Fibroblast of lung (primary cell): Measurements from ENCODE around the gene SPDYE6. TPM values are rescaled to one million over a fixed set of nuclear protein-coding genes. Genes with fewer than 3 reads are reported as not detected.

Experiments used
- DNase-seq, 2 donors: peaks; one replicate each; pipeline versions ENCODE4 v3.0.0 to v3.0.0-alpha.2; 2010; ENCODE audit warnings: low read depth in 2 of 2
- H2AFZ ChIP-seq: 2 replicates; pipeline ENCODE4 v1.5.1; 2012; ENCODE audit warnings: low read length, control low read depth, inconsistent platforms
- H3K27ac ChIP-seq: 2 replicates; pipeline ENCODE4 v1.5.1; 2011; ENCODE audit warnings: low read length, control low read depth; ENCODE audit not compliant: insufficient read depth
- H3K27me3 ChIP-seq: 2 replicates; pipeline ENCODE4 v1.5.1; 2011; ENCODE audit warnings: mild to moderate bottlenecking, low read length; ENCODE audit not compliant: control insufficient read depth, insufficient read depth
- H3K36me3 ChIP-seq: 2 replicates; pipeline ENCODE4 v1.5.1; 2011; ENCODE audit warnings: low read length; ENCODE audit not compliant: control insufficient read depth, insufficient read depth
- H3K4me1 ChIP-seq: 2 replicates; pipeline ENCODE4 v1.5.1; 2011; ENCODE audit warnings: low read length; ENCODE audit not compliant: control insufficient read depth, insufficient read depth; ENCODE audit errors: extremely low read depth
- H3K4me2 ChIP-seq: 2 replicates; pipeline ENCODE4 v1.5.1; 2011; ENCODE audit warnings: low read length, control low read depth; ENCODE audit not compliant: insufficient read depth; ENCODE audit errors: extremely low read depth
- H3K4me3 ChIP-seq, 4 experiments: fragments of 200-600 bp in 1 of 4; sonication (generic) in 1 of 4; replicated peaks in 1 of 4; 2 replicates each; pipeline ENCODE4 v1.5.1; 2011 to 2016; ENCODE audit warnings: low read length in 4 of 4, low read depth in 3 of 4, mild to moderate bottlenecking in 3 of 4, control low read depth in 2 of 4, inconsistent platforms in 1 of 4, mixed read lengths in 1 of 4; ENCODE audit not compliant: insufficient read depth in 1 of 4; ENCODE audit errors: control extremely low read depth in 1 of 4
- H3K79me2 ChIP-seq: 2 replicates; pipeline ENCODE4 v1.5.1; 2012; ENCODE audit warnings: mild to moderate bottlenecking, low read length, inconsistent platforms; ENCODE audit not compliant: control insufficient read depth, insufficient read depth
- H3K9ac ChIP-seq: 2 replicates; pipeline ENCODE4 v1.5.1; 2011; ENCODE audit warnings: mild to moderate bottlenecking, low read length, control low read depth; ENCODE audit not compliant: insufficient read depth
- H3K9me3 ChIP-seq: 2 replicates; pipeline ENCODE4 v1.5.1; 2012; ENCODE audit warnings: low read depth, low read length; ENCODE audit not compliant: control insufficient read depth, insufficient read depth
- H4K20me1 ChIP-seq: 2 replicates; pipeline ENCODE4 v1.5.1; 2011; ENCODE audit warnings: low read length; ENCODE audit not compliant: control insufficient read depth, insufficient read depth; ENCODE audit errors: extremely low read depth
- EZH2 ChIP-seq: IDR thresholded peaks from 2 replicates; pipeline ENCODE4 v1.5.1; 2012; ENCODE audit warnings: low read length, control low read depth, mild to moderate bottlenecking; ENCODE audit errors: missing control alignments
- polyA plus RNA-seq, 2 donors: library from polyadenylated mRNA; depleted of rRNA in 1 of 2; stranded (reverse) in 1 of 2; unstranded in 1 of 2; fragments of >200 nt; gene quantifications; 2 replicates each; pipeline ENCODE4 v1.2.1, GENCODE V29; 2011 to 2012; ENCODE audit warnings: missing spikeins in 1 of 2
- total RNA-seq: library from RNA; depleted of rRNA; stranded (reverse); fragments of >200 nt; gene quantifications from 2 replicates; pipeline ENCODE4 v1.2.1, GENCODE V29; 2014
- TF ChIP-seq, protein P1 (sequence below), 2 donors: IDR thresholded peaks in 1 of 2; conservative IDR thresholded peaks in 1 of 2; 1 replicate in 1 of 2; 2 replicates in 1 of 2; pipeline ENCODE4 v1.5.1; 2011 to 2012; ENCODE audit warnings: low read length in 2 of 2, control low read depth in 1 of 2, inconsistent platforms in 1 of 2, low read depth in 1 of 2, mild to moderate bottlenecking in 1 of 2

SPDYE6 gene
- total and polyA plus RNA-seq, 2 donors (not counting 1 experiment from before 2014, with no cell fraction given) = not detected

DNA sequence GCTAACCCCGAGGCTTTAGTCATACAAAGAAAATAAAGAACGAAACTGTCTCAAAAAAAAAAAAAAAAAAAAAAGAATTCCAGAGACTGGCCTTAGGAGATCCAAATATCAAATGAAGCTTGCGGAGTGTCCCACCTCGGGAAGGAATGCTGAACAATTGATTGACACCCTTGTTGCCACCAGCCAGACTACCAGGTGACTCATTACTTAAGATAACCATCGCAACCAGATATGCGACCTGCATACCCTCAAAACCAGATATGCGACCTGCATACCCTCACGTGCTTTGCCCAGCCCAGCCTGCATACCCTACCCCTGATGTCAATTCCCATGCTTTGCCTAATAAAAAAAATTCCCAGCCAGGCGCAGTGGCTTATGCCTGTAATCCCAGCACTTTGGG, 37.2 kb upstream of the SPDYE6 start:
- peaks cover 3% of the 10 kb centered on the region for H3K4me1 ChIP-seq
- no peak overlapping the region for H3K4me3 ChIP-seq
- no peak overlapping the region for H3K9ac ChIP-seq
- H3K4me2 ChIP-seq = no peak overlapping the region
- no peaks in the 10 kb centered on the region for H3K27me3 ChIP-seq
- peaks cover 5% of the 10 kb centered on the region for H3K36me3 ChIP-seq
- DNase-seq = peak in 1 of 2 donors; percentile 64
- H4K20me1 ChIP-seq = no peaks in the 10 kb centered on the region
- H3K79me2 ChIP-seq = peaks cover 13% of the 10 kb centered on the region
- H2AFZ ChIP-seq = no peak overlapping the region
- TF ChIP-seq EZH2 = no peak
- TF ChIP-seq, protein P1, sequence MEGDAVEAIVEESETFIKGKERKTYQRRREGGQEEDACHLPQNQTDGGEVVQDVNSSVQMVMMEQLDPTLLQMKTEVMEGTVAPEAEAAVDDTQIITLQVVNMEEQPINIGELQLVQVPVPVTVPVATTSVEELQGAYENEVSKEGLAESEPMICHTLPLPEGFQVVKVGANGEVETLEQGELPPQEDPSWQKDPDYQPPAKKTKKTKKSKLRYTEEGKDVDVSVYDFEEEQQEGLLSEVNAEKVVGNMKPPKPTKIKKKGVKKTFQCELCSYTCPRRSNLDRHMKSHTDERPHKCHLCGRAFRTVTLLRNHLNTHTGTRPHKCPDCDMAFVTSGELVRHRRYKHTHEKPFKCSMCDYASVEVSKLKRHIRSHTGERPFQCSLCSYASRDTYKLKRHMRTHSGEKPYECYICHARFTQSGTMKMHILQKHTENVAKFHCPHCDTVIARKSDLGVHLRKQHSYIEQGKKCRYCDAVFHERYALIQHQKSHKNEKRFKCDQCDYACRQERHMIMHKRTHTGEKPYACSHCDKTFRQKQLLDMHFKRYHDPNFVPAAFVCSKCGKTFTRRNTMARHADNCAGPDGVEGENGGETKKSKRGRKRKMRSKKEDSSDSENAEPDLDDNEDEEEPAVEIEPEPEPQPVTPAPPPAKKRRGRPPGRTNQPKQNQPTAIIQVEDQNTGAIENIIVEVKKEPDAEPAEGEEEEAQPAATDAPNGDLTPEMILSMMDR (conservative IDR thresholded peaks at IDR 0.05 in 1 of 2, IDR thresholded peaks at IDR 0.05 in 1 of 2; ENCODE audit: low read depth in 1 of 2, low read length in 2 of 2) = no peak
- no peak overlapping the region for H3K27ac ChIP-seq
- H3K9me3 ChIP-seq = no peaks in the 10 kb centered on the region

DNA sequence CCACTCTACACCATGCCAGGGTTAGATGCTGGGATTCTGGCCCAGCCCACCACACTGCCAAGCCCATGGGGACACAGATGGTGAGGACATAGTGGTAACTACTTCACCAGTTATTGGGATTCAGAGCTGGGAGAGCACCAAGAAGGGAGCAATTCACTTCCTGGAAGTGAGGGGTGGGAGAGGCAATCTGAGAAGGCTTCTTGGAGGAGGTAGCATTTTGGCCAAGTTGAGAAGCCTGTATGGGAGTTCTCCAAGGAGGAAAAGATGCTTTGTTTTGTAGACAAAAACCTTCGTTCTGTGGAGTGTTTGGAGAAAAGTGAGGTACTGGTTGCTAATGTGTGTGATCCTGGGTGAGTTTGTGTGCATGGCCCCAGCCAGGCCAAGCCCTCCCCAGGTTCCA, 36.1 kb upstream of the SPDYE6 start:
- H2AFZ ChIP-seq = no peak overlapping the region
- no peaks in the 10 kb centered on the region for H3K9me3 ChIP-seq
- peaks cover 1% of the 10 kb centered on the region for H3K4me1 ChIP-seq
- no peaks in the 10 kb centered on the region for H3K27me3 ChIP-seq
- no peak for DNase-seq
- H3K4me3 ChIP-seq = no peak overlapping the region
- peaks cover 5% of the 10 kb centered on the region for H3K36me3 ChIP-seq
- H3K4me2 ChIP-seq = no peak overlapping the region
- no peak for TF ChIP-seq EZH2
- TF ChIP-seq, protein P1 (conservative IDR thresholded peaks at IDR 0.05 in 1 of 2, IDR thresholded peaks at IDR 0.05 in 1 of 2; ENCODE audit: low read depth in 1 of 2, low read length in 2 of 2) = no peak
- H3K79me2 ChIP-seq = peaks cover 10% of the 10 kb centered on the region
- H4K20me1 ChIP-seq = no peaks in the 10 kb centered on the region
- no peak overlapping the region for H3K27ac ChIP-seq
- H3K9ac ChIP-seq = no peak overlapping the region

DNA sequence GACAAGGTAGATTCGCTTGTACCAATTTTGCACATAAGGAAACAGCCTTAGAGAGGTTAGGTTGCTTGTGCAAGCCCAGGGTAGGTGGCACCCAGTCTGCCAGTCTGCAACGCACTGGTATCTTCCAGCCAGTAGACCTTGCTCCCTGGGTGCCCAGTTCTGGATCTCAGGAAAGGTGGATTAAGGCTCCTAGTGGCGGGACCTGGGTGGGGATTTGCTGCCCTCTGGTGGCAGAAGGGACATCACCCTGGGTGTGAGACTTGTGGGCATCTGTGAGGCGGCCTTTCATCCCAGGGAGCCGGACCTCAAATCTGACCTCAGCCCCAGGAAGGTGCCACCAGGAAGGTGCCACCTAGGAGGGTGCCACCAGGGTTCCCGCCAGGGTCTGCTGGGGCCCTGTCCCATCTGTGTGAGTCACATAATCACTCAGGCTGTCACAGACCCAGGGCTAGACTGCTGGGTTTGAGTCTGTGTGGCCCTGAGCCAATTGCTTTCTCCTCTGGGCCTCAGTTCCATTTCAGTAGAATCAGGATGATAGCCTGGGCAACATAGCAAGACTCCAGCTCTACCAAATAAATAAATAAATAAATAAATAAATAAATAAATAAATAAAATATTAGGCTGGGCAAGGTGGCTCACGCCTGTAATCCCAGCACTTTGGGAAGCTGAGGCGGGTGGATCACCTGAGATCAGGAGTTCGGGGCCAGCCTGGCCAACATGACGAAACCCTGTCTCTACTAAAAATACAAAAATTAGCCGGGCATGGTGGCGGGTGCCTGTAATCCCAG, 34.6 kb upstream of the SPDYE6 start:
- H3K4me3 ChIP-seq = no peak overlapping the region
- no peaks in the 10 kb centered on the region for H3K27me3 ChIP-seq
- H3K9me3 ChIP-seq = no peaks in the 10 kb centered on the region
- H3K4me2 ChIP-seq = no peak overlapping the region
- no peak overlapping the region for H2AFZ ChIP-seq
- no peaks in the 10 kb centered on the region for H4K20me1 ChIP-seq
- TF ChIP-seq, protein P1 (conservative IDR thresholded peaks at IDR 0.05 in 1 of 2, IDR thresholded peaks at IDR 0.05 in 1 of 2; ENCODE audit: low read depth in 1 of 2, low read length in 2 of 2) = peak; percentile 83 to 92
- TF ChIP-seq EZH2 = no peak
- no peak overlapping the region for H3K9ac ChIP-seq
- no peak overlapping the region for H3K27ac ChIP-seq
- DNase-seq = peak; percentile 47 to 73
- H3K36me3 ChIP-seq = peaks cover 6% of the 10 kb centered on the region
- H3K4me1 ChIP-seq = no peaks in the 10 kb centered on the region
- no peaks in the 10 kb centered on the region for H3K79me2 ChIP-seq
